CD14-positive monocyte (primary cell): Measurements from ENCODE around the gene CEP89. TPM values are rescaled to one million over a fixed set of nuclear protein-coding genes. Genes with fewer than 3 reads are reported as not detected.

Experiments
- DNase-seq, 3 donors: peaks; one replicate each; pipeline ENCODE4 v3.0.0-alpha.2; 2011 to 2022
- H2AFZ ChIP-seq: 2 replicates; pipeline ENCODE4 v1.6.0; 2012; ENCODE audit warnings: mild to moderate bottlenecking, low read depth, low read length, inconsistent platforms; ENCODE audit not compliant: insufficient read depth, poor library complexity, severe bottlenecking
- H3K27ac ChIP-seq, 2 donors: 1 replicate in 1 of 2; 2 replicates in 1 of 2; pipeline ENCODE4 v1.5.1; 2012 to 2013; ENCODE audit warnings: low read length in 2 of 2, control low read depth in 1 of 2, inconsistent platforms in 1 of 2, low read depth in 1 of 2, mild to moderate bottlenecking in 1 of 2
- H3K27me3 ChIP-seq, 2 donors: one replicate each; pipeline versions ENCODE4 v1.6.0 to v1.6.1; 2011 to 2013; ENCODE audit warnings: low read length in 2 of 2; ENCODE audit not compliant: control insufficient read depth in 2 of 2, insufficient read depth in 2 of 2
- H3K36me3 ChIP-seq, 2 donors: replicated peaks in 1 of 2; 1 replicate in 1 of 2; 2 replicates in 1 of 2; pipeline versions ENCODE4 v1.5.1 to v1.6.1; 2012 to 2013; ENCODE audit warnings: low read length in 2 of 2, control low read depth in 1 of 2, inconsistent platforms in 1 of 2, mild to moderate bottlenecking in 1 of 2; ENCODE audit not compliant: insufficient read depth in 2 of 2, control insufficient read depth in 1 of 2
- H3K4me1 ChIP-seq, 2 donors: 1 replicate in 1 of 2; 2 replicates in 1 of 2; pipeline versions ENCODE4 v1.5.1 to v1.6.1; 2012 to 2013; ENCODE audit warnings: low read length in 2 of 2, control low read depth in 1 of 2, inconsistent platforms in 1 of 2, mild to moderate bottlenecking in 1 of 2, moderate library complexity in 1 of 2; ENCODE audit not compliant: insufficient read depth in 2 of 2, control insufficient read depth in 1 of 2
- H3K4me2 ChIP-seq: replicated peaks from 2 replicates; pipeline ENCODE3; 2012; ENCODE audit warnings: low read length, moderate library complexity, mild to moderate bottlenecking; ENCODE audit not compliant: poor library complexity, severe bottlenecking; ENCODE audit errors: extremely low read depth
- H3K4me3 ChIP-seq, 3 experiments: fragments of 200-600 bp in 1 of 3; sonication (generic) in 1 of 3; replicated peaks in 1 of 3; 1 replicate in 2 of 3; 2 replicates in 1 of 3; pipeline ENCODE4 v1.5.1; 2011 to 2013; ENCODE audit warnings: low read length in 3 of 3, mild to moderate bottlenecking in 3 of 3, control low read depth in 2 of 3, low read depth in 2 of 3, inconsistent platforms in 1 of 3, moderate library complexity in 1 of 3
- H3K79me2 ChIP-seq: 2 replicates; pipeline ENCODE4 v1.6.0; 2012; ENCODE audit warnings: mild to moderate bottlenecking, control low read depth, inconsistent platforms, low read length, moderate library complexity; ENCODE audit not compliant: insufficient read depth
- H3K9ac ChIP-seq: 2 replicates; pipeline ENCODE4 v1.6.0; 2017; ENCODE audit warnings: low read length, mild to moderate bottlenecking; ENCODE audit not compliant: insufficient read depth, poor library complexity, severe bottlenecking
- H3K9me3 ChIP-seq, 2 donors: replicated peaks in 1 of 2; 1 replicate in 1 of 2; 2 replicates in 1 of 2; pipeline versions ENCODE4 v1.5.1 to v1.6.1; 2012 to 2013; ENCODE audit warnings: low read length in 2 of 2, control low read depth in 1 of 2; ENCODE audit not compliant: control insufficient read depth in 1 of 2, insufficient read depth in 1 of 2
- H4K20me1 ChIP-seq: 2 replicates; pipeline ENCODE4 v1.6.0; 2012; ENCODE audit warnings: mild to moderate bottlenecking, low read length, control low read depth, moderate library complexity; ENCODE audit not compliant: insufficient read depth
- H3K27ac Mint-ChIP-seq, 7 donors: one replicate each; pipeline ENCODE4 v1.8.0; 2020; ENCODE audit warnings: mild to moderate bottlenecking in 7 of 7, mixed read lengths in 7 of 7, moderate library complexity in 6 of 7, inconsistent platforms in 2 of 7
- H3K27me3 Mint-ChIP-seq, 3 donors: one replicate each; pipeline ENCODE4 v1.8.0; 2021 to 2022; ENCODE audit warnings: low read depth in 3 of 3, mild to moderate bottlenecking in 3 of 3, mixed read lengths in 3 of 3, moderate library complexity in 3 of 3, inconsistent platforms in 1 of 3
- H3K36me3 Mint-ChIP-seq, 2 donors: one replicate each; pipeline ENCODE4 v1.8.0; 2020; ENCODE audit warnings: mixed read lengths in 2 of 2, inconsistent platforms in 1 of 2, mild to moderate bottlenecking in 1 of 2
- H3K4me1 Mint-ChIP-seq: one replicate; pipeline ENCODE4 v1.8.0; 2020; ENCODE audit warnings: mild to moderate bottlenecking, mixed read lengths
- H3K4me3 Mint-ChIP-seq, 2 donors: one replicate each; pipeline ENCODE4 v1.8.0; 2020; ENCODE audit warnings: mild to moderate bottlenecking in 2 of 2, mixed read lengths in 2 of 2, moderate library complexity in 1 of 2
- H3K9me3 Mint-ChIP-seq, 7 donors: one replicate each; pipeline ENCODE4 v1.8.0; 2020 to 2022; ENCODE audit warnings: mixed read lengths in 7 of 7, mild to moderate bottlenecking in 6 of 7, moderate library complexity in 6 of 7, inconsistent platforms in 2 of 7
- CTCF ChIP-seq: fragments of 200-600 bp; IDR thresholded peaks from one replicate; pipeline ENCODE4 v1.8.0; 2022; ENCODE audit warnings: antibody characterized with exemption, mild to moderate bottlenecking
- WGBS: methylation state at CpG from one replicate; pipeline ENCODE4 v1.1.5; 2013; ENCODE audit warnings: missing lambda C conversion rate; ENCODE audit not compliant: insufficient coverage; 5-methylcytosine and 5-hydroxymethylcytosine counted together
- intact Hi-C, 2 donors: fragments of 100-400 bp; cut with micrococcal nuclease; formaldehyde crosslinking; loops; one replicate each; pipeline versions ENCODE4 v1.15.0 to v1.15.1; 2023
- polyA plus RNA-seq, 3 donors: library from polyadenylated mRNA; depleted of rRNA in 1 of 3; unstranded in 2 of 3; stranded (reverse) in 1 of 3; fragments of 300-500 nt in 2 of 3; fragments of >200 nt in 1 of 3; fragmentation: Illumina TruSeq in 2 of 3; gene quantifications; 1 replicate in 2 of 3; 2 replicates in 1 of 3; pipeline ENCODE4 v1.2.3, GENCODE V29; 2012 to 2021

Gene CEP89
- polyA plus RNA-seq, 3 donors: 4.6 to 6.5 (median 4.7) TPM

GRCh38 chr19:32843716-32844245 lies 128.0 kb downstream of the CEP89 start:
- H3K36me3 Mint-ChIP-seq: no peaks in the 10 kb centered on the region
- Histone ChIP-seq H3K27me3 (no peaks in the 10 kb centered on the region), H4K20me1 (no peaks in the 10 kb centered on the region), H3K9ac (no peak overlapping the region), H3K9me3 (peaks cover 6 to 30% of the 10 kb centered on the region in 2 donors), H2AFZ (no peak overlapping the region), H3K79me2 (no peaks in the 10 kb centered on the region), H3K27ac (no peak overlapping the region), H3K4me1 (no peaks in the 10 kb centered on the region), H3K4me2 (no peak overlapping the region), H3K36me3 (no peaks in the 10 kb centered on the region), H3K4me3 (no peak overlapping the region)
- no peak for DNase-seq
- no peak overlapping the region for H3K27ac Mint-ChIP-seq
- intact Hi-C loops: no loop called here
- no peak overlapping the region for H3K4me3 Mint-ChIP-seq
- no peak for TF ChIP-seq CTCF
- no peaks in the 10 kb centered on the region for H3K4me1 Mint-ChIP-seq
- WGBS: over 99% methylated on average over 14 of the region's 19 CpGs
- H3K9me3 Mint-ChIP-seq: peaks cover 27 to 63% (median 46%) of the 10 kb centered on the region in 7 donors
- peaks cover 0 to 13% (median 4%) of the 10 kb centered on the region in 3 donors for H3K27me3 Mint-ChIP-seq

- 91% methylated on average over 4 of the region's 8 CpGs for WGBS
- no peak overlapping the region for H3K27ac Mint-ChIP-seq
Measured at GRCh38 chr19:32842061-32842460, 129.7 kb downstream of the CEP89 start.

More at GRCh38 chr19:32842061-32842460, 129.7 kb downstream of the CEP89 start:
- no peak for TF ChIP-seq CTCF
- Mint-ChIP-seq H3K4me3 (no peak overlapping the region), H3K9me3 (peaks cover 24 to 59% (median 43%) of the 10 kb centered on the region in 7 donors), H3K36me3 (no peaks in the 10 kb centered on the region), H3K4me1 (no peaks in the 10 kb centered on the region), H3K27me3 (peaks cover 0 to 14% (median 4%) of the 10 kb centered on the region in 3 donors)
- Histone ChIP-seq H3K4me2 (no peak overlapping the region), H4K20me1 (no peaks in the 10 kb centered on the region), H3K79me2 (no peaks in the 10 kb centered on the region), H2AFZ (no peak overlapping the region), H3K9me3 (peaks cover 6 to 30% of the 10 kb centered on the region in 2 donors), H3K4me3 (no peak overlapping the region), H3K4me1 (no peaks in the 10 kb centered on the region), H3K36me3 (no peaks in the 10 kb centered on the region), H3K9ac (no peak overlapping the region), H3K27me3 (no peaks in the 10 kb centered on the region), H3K27ac (no peak overlapping the region)
- intact Hi-C loops: no loop called here
- no peak for DNase-seq
